ENCODE measurements around the gene RITA1. TPM values are rescaled to one million over a fixed set of nuclear protein-coding genes. Genes with fewer than 3 reads are reported as not detected.
"Not testable (repeated sequence)": the region's sequence is repeated elsewhere in the genome, so short reads cannot be mapped to it uniquely, and the experiment has no call there.

Gene RITA1
- total RNA-seq, 1 donor from 2014 or later: 48.4 TPM

GRCh38 chr12:113203852-113204760 is 18.6 kb downstream of the RITA1 start:
- DNase-seq (ENCODE audit: low spot score in 2 of 2): no peak
- H3K4me1 ChIP-seq: peaks cover 0 to 3% of the 10 kb centered on the region in 2 donors
- TF ChIP-seq CTCF (IDR thresholded peaks at IDR 0.05): no peak
- intact Hi-C loops (cut with DNase I): no loop called here
- H3K4me3 ChIP-seq: no peak overlapping the region
- H3K27ac ChIP-seq: no peak overlapping the region
- H3K27me3 ChIP-seq: no peaks in the 10 kb centered on the region
- H3K36me3 ChIP-seq: no peaks in the 10 kb centered on the region
- H3K9me3 ChIP-seq: peaks cover 0 to 11% of the 10 kb centered on the region in 2 donors

- no peak for TF ChIP-seq CTCF (IDR thresholded peaks at IDR 0.05)
- no peaks in the 10 kb centered on the region for H3K36me3 ChIP-seq
- no peaks in the 10 kb centered on the region for H3K27me3 ChIP-seq
- no peak overlapping the region for H3K27ac ChIP-seq
- intact Hi-C loops (cut with DNase I): no loop called here
- no peak overlapping the region for H3K4me3 ChIP-seq
- DNase-seq (ENCODE audit: low spot score in 2 of 2): no peak
- peaks cover 0 to 11% of the 10 kb centered on the region in 2 donors for H3K9me3 ChIP-seq
- H3K4me1 ChIP-seq: peaks cover 0 to 3% of the 10 kb centered on the region in 2 donors
These were observed 19.3 kb downstream of the RITA1 start for GRCh38 chr12:113204804-113205203.

GRCh38 chr12:113206802-113207201 is 21.3 kb downstream of the RITA1 start:
- DNase-seq (ENCODE audit: low spot score in 2 of 2); H3K4me1 ChIP-seq; H3K4me3 ChIP-seq; intact Hi-C loops (cut with DNase I); H3K36me3 ChIP-seq; H3K27me3 ChIP-seq: not testable (repeated sequence)
- peak overlapping the region in 1 of 2 donors; percentile 56 for H3K27ac ChIP-seq
- H3K9me3 ChIP-seq: peaks cover 0 to 11% of the 10 kb centered on the region in 2 donors

GRCh38 chr12:113207613-113208040 is 22.1 kb downstream of the RITA1 start:
- H3K4me3 ChIP-seq: no peak overlapping the region
- no peak for DNase-seq (ENCODE audit: low spot score in 2 of 2)
- peaks cover 0 to 11% of the 10 kb centered on the region in 2 donors for H3K9me3 ChIP-seq
- H3K36me3 ChIP-seq: no peaks in the 10 kb centered on the region
- peaks cover 0 to 3% of the 10 kb centered on the region in 2 donors for H3K4me1 ChIP-seq
- peak overlapping the region in 1 of 2 donors; percentile 56 for H3K27ac ChIP-seq
- TF ChIP-seq CTCF (IDR thresholded peaks at IDR 0.05): no peak
- H3K27me3 ChIP-seq: no peaks in the 10 kb centered on the region
- intact Hi-C loops (cut with DNase I): no loop called here

GRCh38 chr12:113208041-113208934 is 22.8 kb downstream of the RITA1 start:
- Histone ChIP-seq H3K4me1 (peaks cover 0 to 3% of the 10 kb centered on the region in 2 donors), H3K9me3 (peaks cover 0 to 11% of the 10 kb centered on the region in 2 donors), H3K4me3 (no peak overlapping the region), H3K27me3 (no peaks in the 10 kb centered on the region), H3K27ac (peak overlapping the region; percentile 56 to 69), H3K36me3 (no peaks in the 10 kb centered on the region)
- TF ChIP-seq CTCF (IDR thresholded peaks at IDR 0.05): no peak
- DNase-seq (ENCODE audit: low spot score in 2 of 2): no peak
- intact Hi-C loops (cut with DNase I): no loop called here

All from ascending aorta (tissue), 2 donors.